Bronchial epithelial cell (primary cell): ENCODE measurements around the gene MYO3B. TPM values are rescaled to one million over a fixed set of nuclear protein-coding genes. Genes with fewer than 3 reads are reported as not detected.
A peak's percentile ranks its signal among the peaks of the same experiment; 100 is the strongest.

Source experiments
- DNase-seq: peaks from one replicate; pipeline ENCODE4 v3.0.0-alpha.2; 2010; ENCODE audit warnings: low read depth
- FAIRE-seq: peaks from 2 replicates; lab custom pipeline; 2011; peaks lifted over from hg19 to GRCh38; lab: Jason Lieb, UNC
- H3K27me3 ChIP-seq: 2 replicates; pipeline ENCODE4 v1.5.1; 2011; ENCODE audit warnings: low read length; ENCODE audit not compliant: control insufficient read depth, insufficient read depth
- H3K36me3 ChIP-seq: 2 replicates; pipeline ENCODE4 v1.5.1; 2011; ENCODE audit warnings: low read length; ENCODE audit not compliant: control insufficient read depth, insufficient read depth
- H3K4me3 ChIP-seq: 2 replicates; pipeline ENCODE4 v1.5.1; 2011; ENCODE audit warnings: mild to moderate bottlenecking, low read depth, low read length, control low read depth
- total RNA-seq: library from RNA; depleted of rRNA; stranded (reverse); fragments of >200 nt; gene quantifications from 2 replicates; pipeline ENCODE4 v1.2.1, GENCODE V29; 2014
- TF ChIP-seq, protein P1 (sequence below): IDR thresholded peaks from 2 replicates; pipeline ENCODE4 v1.5.1; 2011; ENCODE audit warnings: mild to moderate bottlenecking, moderate library complexity, low read length, control low read depth, inconsistent platforms; ENCODE audit not compliant: insufficient read depth, severe bottlenecking

The MYO3B gene
- total RNA-seq, 1 donor from 2014 or later, result under 0.01 TPM

DNA sequence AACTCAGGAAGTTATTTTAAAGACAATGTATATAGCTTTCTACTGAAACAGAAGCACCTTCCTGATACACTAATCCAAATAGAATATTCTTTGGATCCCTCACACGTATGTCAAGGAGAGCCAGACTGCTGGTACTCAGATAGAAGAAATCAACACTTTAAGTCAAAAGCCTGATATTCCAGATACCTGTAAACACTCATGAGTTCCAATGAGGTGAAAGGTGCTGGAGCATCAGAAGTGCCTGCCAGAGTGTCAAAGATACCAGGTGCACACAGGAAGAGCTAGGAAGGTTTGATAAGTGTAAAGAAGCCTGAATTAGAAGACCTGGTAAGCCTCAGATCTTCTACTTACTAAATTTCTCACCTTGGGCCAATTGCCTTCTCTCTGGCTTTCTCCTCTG is 310.9 kb downstream of the MYO3B start:
- no peak for DNase-seq
- no peak for FAIRE-seq
- TF ChIP-seq, protein P1, sequence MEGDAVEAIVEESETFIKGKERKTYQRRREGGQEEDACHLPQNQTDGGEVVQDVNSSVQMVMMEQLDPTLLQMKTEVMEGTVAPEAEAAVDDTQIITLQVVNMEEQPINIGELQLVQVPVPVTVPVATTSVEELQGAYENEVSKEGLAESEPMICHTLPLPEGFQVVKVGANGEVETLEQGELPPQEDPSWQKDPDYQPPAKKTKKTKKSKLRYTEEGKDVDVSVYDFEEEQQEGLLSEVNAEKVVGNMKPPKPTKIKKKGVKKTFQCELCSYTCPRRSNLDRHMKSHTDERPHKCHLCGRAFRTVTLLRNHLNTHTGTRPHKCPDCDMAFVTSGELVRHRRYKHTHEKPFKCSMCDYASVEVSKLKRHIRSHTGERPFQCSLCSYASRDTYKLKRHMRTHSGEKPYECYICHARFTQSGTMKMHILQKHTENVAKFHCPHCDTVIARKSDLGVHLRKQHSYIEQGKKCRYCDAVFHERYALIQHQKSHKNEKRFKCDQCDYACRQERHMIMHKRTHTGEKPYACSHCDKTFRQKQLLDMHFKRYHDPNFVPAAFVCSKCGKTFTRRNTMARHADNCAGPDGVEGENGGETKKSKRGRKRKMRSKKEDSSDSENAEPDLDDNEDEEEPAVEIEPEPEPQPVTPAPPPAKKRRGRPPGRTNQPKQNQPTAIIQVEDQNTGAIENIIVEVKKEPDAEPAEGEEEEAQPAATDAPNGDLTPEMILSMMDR, result no peak

DNA sequence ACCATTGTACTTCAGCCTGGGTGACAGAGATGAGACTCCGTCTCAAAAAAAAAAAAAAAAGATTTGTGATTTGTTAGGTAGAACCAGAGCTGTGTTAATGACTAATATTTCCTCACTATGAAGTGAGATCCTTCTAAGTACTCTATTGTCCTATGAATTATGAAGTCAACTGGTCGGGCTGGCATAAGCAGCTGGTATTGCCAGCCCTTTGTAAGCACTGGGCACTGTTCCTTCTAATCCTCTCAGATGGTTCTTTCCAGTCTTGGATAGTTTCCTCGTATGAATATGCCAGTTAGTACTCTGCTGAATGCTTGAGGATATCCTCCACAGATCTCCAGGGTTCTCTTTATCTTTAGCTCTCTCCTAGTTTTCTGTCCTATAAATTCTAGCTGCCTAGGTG is 314.1 kb downstream of the MYO3B start:
- FAIRE-seq (no peak), DNase-seq (no peak)
- Histone ChIP-seq H3K4me3 (no peak overlapping the region), H3K27me3 (no peaks in the 10 kb centered on the region), H3K36me3 (no peaks in the 10 kb centered on the region)
- TF ChIP-seq, protein P1, result no peak

More for the DNA sequence above, 310.9 kb downstream of the MYO3B start:
- Histone ChIP-seq H3K4me3 (no peak overlapping the region), H3K36me3 (no peaks in the 10 kb centered on the region), H3K27me3 (no peaks in the 10 kb centered on the region)

DNA sequence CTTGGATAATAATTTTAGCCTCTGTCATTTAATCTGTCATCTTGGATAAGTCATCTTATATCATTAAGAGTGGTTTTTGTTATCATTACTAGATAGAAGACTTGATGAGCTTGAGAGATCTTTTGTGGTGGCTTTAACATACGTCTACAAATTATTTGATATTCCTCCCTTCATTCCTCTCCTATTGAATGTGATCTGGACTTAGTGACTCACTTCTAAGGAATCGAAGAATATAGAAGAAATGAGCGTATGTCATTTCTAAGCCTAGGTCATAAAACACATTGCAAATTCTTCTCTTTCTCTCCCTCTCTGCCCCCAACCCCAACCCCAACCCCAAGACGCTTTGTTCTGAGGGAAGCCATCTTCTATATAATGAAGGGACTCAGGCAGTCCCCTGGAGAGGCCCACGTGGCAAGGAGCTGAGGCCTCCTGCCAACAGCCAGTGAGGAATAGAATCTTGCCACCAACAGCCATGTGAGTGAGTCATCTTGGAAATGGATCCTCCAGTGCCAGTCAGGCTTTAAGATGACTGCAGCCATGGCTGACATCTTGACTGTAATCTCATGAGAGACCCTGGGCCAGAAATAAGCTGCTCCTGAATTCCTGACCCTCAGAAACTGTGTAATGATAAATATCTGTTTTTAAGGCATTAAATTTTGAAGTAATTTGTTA is 315.6 kb downstream of the MYO3B start:
- TF ChIP-seq, protein P1, result no peak
- FAIRE-seq, result no peak

DNA sequence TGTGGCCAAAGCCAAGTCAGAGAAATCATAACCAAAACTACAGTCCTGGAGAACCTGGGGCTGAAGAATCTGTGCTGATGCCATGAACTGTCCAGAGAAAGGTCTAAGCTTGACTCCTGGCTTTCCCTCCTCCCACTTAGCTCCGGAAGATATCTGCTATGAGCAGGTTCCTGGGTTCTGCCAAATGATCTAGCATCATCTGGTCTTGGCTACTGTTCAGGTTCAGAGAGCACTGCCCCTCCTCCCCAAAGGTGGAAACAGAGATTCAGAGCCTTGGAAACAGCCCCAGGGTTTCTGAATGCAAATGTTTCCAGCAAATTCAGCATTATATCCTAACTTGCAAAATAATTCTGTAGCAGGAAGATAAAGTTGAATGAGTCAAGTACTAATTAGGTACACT is 317.9 kb downstream of the MYO3B start:
- no peaks in the 10 kb centered on the region for H3K27me3 ChIP-seq
- H3K4me3 ChIP-seq, result no peak overlapping the region
- no peaks in the 10 kb centered on the region for H3K36me3 ChIP-seq
- no peak for FAIRE-seq
- DNase-seq, result no peak
- TF ChIP-seq, protein P1, result no peak

More for the DNA sequence above, 315.6 kb downstream of the MYO3B start:
- peak; percentile 12 for DNase-seq
- Histone ChIP-seq H3K4me3 (no peak overlapping the region), H3K36me3 (no peaks in the 10 kb centered on the region), H3K27me3 (no peaks in the 10 kb centered on the region)

DNA sequence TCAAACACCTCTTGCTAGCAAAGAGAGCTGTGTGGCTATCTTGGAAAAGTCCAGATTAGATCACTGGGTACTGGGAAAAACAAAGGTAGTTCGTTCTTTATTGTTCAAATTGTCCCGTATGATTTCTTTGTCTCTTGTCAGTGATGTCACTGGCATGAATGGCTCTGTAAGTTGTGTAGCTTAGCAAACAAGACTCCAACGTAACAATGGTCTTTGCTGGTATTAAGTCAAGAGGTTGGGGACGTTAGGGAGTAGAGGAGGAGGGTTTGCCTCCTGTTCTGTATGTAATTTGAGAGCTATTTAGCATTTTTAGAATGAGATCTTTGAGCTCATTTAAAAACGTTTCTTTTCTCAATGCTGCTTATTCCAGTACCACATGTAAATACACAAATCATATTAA is 320.7 kb downstream of the MYO3B start:
- Histone ChIP-seq H3K36me3 (no peaks in the 10 kb centered on the region), H3K27me3 (no peaks in the 10 kb centered on the region), H3K4me3 (no peak overlapping the region)
- no peak for DNase-seq
- TF ChIP-seq, protein P1, result no peak
- no peak for FAIRE-seq

DNA sequence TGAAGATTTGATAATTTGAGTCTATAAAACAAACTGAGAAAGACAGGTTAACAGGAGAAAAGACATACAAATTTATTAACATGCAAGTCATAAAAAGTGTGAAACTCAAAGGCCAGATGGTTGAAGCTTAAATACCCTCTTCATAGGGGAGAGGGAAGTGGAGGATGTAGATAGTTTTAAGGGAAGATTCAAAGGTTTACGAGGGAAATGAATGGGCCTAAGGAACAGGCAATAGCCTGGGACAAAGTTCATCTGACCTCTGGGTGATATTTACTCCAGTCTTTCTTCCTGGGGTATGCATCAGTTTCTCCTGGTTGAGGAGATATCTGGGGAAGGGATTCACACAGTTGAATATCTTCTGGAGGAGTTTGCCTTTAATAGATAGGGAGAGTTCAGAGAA is 322.2 kb downstream of the MYO3B start:
- Histone ChIP-seq H3K4me3 (no peak overlapping the region), H3K27me3 (no peaks in the 10 kb centered on the region), H3K36me3 (no peaks in the 10 kb centered on the region)
- TF ChIP-seq, protein P1, result no peak
- DNase-seq (no peak), FAIRE-seq (no peak)
